ENCODE measurements around the gene KYNU. TPM values are rescaled to one million over a fixed set of nuclear protein-coding genes. Genes with fewer than 3 reads are reported as not detected.

The KYNU gene
- total and polyA plus RNA-seq, 3 experiments from 2014 or later, result 0.20 TPM; not detected in 2

GRCh38 chr2:142873831-142874287 lies 3.6 kb upstream of the KYNU start:
- Mint-ChIP-seq H3K27me3 (peaks cover 0 to 2% of the 10 kb centered on the region in 2 donors), H3K4me3 (no peak overlapping the region), H3K4me1 (no peaks in the 10 kb centered on the region), H3K36me3 (no peaks in the 10 kb centered on the region), H3K27ac (no peak overlapping the region), H3K9me3 (peaks cover 0 to 2% (median 0%) of the 10 kb centered on the region in 5 donors)
- H3K9me3 ChIP-seq (ENCODE audit: low read length), result no peaks in the 10 kb centered on the region
- no peaks in the 10 kb centered on the region for H3K4me1 ChIP-seq (ENCODE audit: insufficient read depth, low read length)
- no peaks in the 10 kb centered on the region for H3K27me3 ChIP-seq (ENCODE audit: insufficient read depth, low read length, poor library complexity, severe bottlenecking)
- DNase-seq, result no peak
- H3K4me3 ChIP-seq (ENCODE audit: low read length), result no peak overlapping the region
- H3K36me3 ChIP-seq (ENCODE audit: insufficient read depth, low read length), result no peaks in the 10 kb centered on the region
- no peak overlapping the region for H3K27ac ChIP-seq (ENCODE audit: low read depth, low read length)
- POLR2A ChIA-PET, result no interaction called here
- CTCF ChIA-PET, result no interaction called here

GRCh38 chr2:142874293-142874814 lies 3.1 kb upstream of the KYNU start:
- no peaks in the 10 kb centered on the region for H3K4me1 Mint-ChIP-seq
- DNase-seq, result no peak
- peaks cover 0 to 2% of the 10 kb centered on the region in 2 donors for H3K27me3 Mint-ChIP-seq
- no peak overlapping the region for H3K4me3 ChIP-seq (ENCODE audit: low read length)
- H3K27me3 ChIP-seq (ENCODE audit: insufficient read depth, low read length, poor library complexity, severe bottlenecking), result no peaks in the 10 kb centered on the region
- H3K4me1 ChIP-seq (ENCODE audit: insufficient read depth, low read length), result no peaks in the 10 kb centered on the region
- peaks cover 0 to 2% (median 0%) of the 10 kb centered on the region in 5 donors for H3K9me3 Mint-ChIP-seq
- POLR2A ChIA-PET, result no interaction called here
- H3K36me3 Mint-ChIP-seq, result no peaks in the 10 kb centered on the region
- H3K9me3 ChIP-seq (ENCODE audit: low read length), result no peaks in the 10 kb centered on the region
- peak overlapping the region; percentile 12 for H3K27ac ChIP-seq (ENCODE audit: low read depth, low read length)
- no peak overlapping the region for H3K4me3 Mint-ChIP-seq
- no peak overlapping the region for H3K27ac Mint-ChIP-seq
- CTCF ChIA-PET, result no interaction called here
- no peaks in the 10 kb centered on the region for H3K36me3 ChIP-seq (ENCODE audit: insufficient read depth, low read length)

DNA sequence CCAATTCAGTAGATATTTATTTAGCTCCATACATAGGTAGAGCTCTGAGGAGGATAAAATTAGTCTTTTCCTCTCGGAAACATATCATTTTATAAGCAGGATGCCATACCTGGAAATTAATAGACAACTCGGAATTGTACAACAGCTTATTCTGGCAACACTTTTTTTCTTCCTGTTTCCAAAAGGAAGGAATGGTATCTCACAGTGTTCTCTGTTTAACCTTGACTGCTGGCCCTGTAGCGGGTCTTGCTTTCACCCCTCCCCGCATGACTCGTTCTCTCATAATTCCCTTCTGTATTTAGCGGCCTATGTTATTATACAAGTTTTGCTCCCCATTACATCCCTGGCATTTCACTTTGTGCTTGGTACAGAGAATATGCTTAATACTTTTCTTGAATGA lies 2.5 kb upstream of the KYNU start:
- POLR2A ChIA-PET, result no interaction called here
- Mint-ChIP-seq H3K27ac (no peak overlapping the region), H3K36me3 (no peaks in the 10 kb centered on the region), H3K4me3 (no peak overlapping the region), H3K9me3 (no peaks in the 10 kb centered on the region), H3K27me3 (peaks cover 0 to 2% of the 10 kb centered on the region in 2 donors), H3K4me1 (no peaks in the 10 kb centered on the region)
- no peak for DNase-seq
- Histone ChIP-seq H3K36me3 (ENCODE audit: insufficient read depth, low read length) (no peaks in the 10 kb centered on the region), H3K27ac (ENCODE audit: low read depth, low read length) (no peak overlapping the region), H3K4me1 (ENCODE audit: insufficient read depth, low read length) (no peaks in the 10 kb centered on the region), H3K4me3 (ENCODE audit: low read length) (no peak overlapping the region), H3K27me3 (ENCODE audit: insufficient read depth, low read length, poor library complexity, severe bottlenecking) (no peaks in the 10 kb centered on the region), H3K9me3 (ENCODE audit: low read length) (no peaks in the 10 kb centered on the region)
- CTCF ChIA-PET, result no interaction called here

GRCh38 chr2:142875652-142876051 lies 1.8 kb upstream of the KYNU start:
- POLR2A ChIA-PET, result no interaction called here
- Histone ChIP-seq H3K4me3 (ENCODE audit: low read length) (no peak overlapping the region), H3K27me3 (ENCODE audit: insufficient read depth, low read length, poor library complexity, severe bottlenecking) (no peaks in the 10 kb centered on the region), H3K36me3 (ENCODE audit: insufficient read depth, low read length) (no peaks in the 10 kb centered on the region), H3K9me3 (ENCODE audit: low read length) (no peaks in the 10 kb centered on the region), H3K4me1 (ENCODE audit: insufficient read depth, low read length) (no peaks in the 10 kb centered on the region), H3K27ac (ENCODE audit: low read depth, low read length) (no peak overlapping the region)
- H3K36me3 Mint-ChIP-seq, result no peaks in the 10 kb centered on the region
- DNase-seq, result no peak
- no peak overlapping the region for H3K4me3 Mint-ChIP-seq
- no peaks in the 10 kb centered on the region for H3K4me1 Mint-ChIP-seq
- H3K27me3 Mint-ChIP-seq, result peaks cover 0 to 2% of the 10 kb centered on the region in 2 donors
- no peaks in the 10 kb centered on the region for H3K9me3 Mint-ChIP-seq
- H3K27ac Mint-ChIP-seq, result no peak overlapping the region
- CTCF ChIA-PET, result no interaction called here

DNA sequence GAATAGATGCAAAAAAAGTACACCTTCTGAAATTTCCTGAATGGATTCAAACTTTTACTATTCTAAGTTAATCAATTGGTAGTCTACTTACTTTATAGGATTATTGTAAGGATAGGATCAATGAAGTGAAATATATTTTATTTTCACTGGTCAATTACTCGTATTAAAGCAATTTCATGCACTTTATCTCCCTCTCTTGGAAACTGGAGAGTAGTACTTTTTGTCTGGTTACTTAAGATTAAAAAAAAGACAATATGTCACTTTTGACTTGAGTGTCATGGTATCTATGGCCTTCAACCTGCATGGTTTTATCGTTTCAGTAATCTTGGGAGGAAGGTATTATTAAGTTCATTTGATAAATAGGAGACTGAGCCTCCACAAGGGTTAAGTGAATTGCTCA lies 1.0 kb upstream of the KYNU start:
- H3K9me3 Mint-ChIP-seq, result no peaks in the 10 kb centered on the region
- Histone ChIP-seq H3K4me3 (ENCODE audit: low read length) (no peak overlapping the region), H3K36me3 (ENCODE audit: insufficient read depth, low read length) (no peaks in the 10 kb centered on the region), H3K27ac (ENCODE audit: low read depth, low read length) (no peak overlapping the region), H3K9me3 (ENCODE audit: low read length) (no peaks in the 10 kb centered on the region), H3K27me3 (ENCODE audit: insufficient read depth, low read length, poor library complexity, severe bottlenecking) (no peaks in the 10 kb centered on the region), H3K4me1 (ENCODE audit: insufficient read depth, low read length) (no peaks in the 10 kb centered on the region)
- H3K27me3 Mint-ChIP-seq, result peaks cover 0 to 2% of the 10 kb centered on the region in 2 donors
- no peaks in the 10 kb centered on the region for H3K36me3 Mint-ChIP-seq
- DNase-seq, result no peak
- no peak overlapping the region for H3K4me3 Mint-ChIP-seq
- CTCF ChIA-PET, result no interaction called here
- H3K4me1 Mint-ChIP-seq, result no peaks in the 10 kb centered on the region
- POLR2A ChIA-PET, result no interaction called here
- H3K27ac Mint-ChIP-seq, result no peak overlapping the region

DNA sequence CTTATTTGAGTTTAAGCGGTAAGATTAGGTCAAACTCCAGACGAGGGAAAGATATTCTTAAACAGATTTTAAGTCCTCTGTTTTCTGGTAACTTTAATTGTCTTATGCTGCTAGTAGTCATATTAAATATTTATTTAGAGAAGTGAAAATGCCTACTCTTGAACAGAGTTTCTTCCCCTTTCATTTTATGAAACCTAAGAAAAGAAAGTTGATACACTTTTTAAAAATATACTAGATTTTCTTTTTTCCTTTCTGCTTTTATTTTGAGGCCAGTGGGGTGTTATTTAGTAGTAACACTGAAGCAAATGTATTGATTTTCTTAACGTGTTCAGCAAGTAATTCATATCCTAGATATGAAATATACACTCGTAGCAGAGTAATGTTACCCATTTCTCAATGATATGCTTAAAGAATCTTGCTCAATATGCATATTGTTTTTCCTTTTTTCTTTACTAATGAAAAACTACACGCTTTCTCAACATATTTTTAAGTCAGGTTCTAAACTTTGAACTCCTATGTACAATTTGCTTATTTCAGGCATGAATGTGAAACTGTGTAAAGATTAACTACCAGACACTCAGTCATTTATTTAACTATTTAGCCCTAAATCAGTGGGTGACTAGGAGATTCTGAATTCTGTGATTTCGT lies 691 bp downstream of the KYNU start:
- no peaks in the 10 kb centered on the region for H3K4me1 ChIP-seq (ENCODE audit: insufficient read depth, low read length)

GRCh38 chr2:142879151-142879550 lies 1.7 kb downstream of the KYNU start:
- Histone ChIP-seq H3K9me3 (ENCODE audit: low read length) (no peaks in the 10 kb centered on the region), H3K4me3 (ENCODE audit: low read length) (no peak overlapping the region), H3K4me1 (ENCODE audit: insufficient read depth, low read length) (no peaks in the 10 kb centered on the region), H3K36me3 (ENCODE audit: insufficient read depth, low read length) (no peaks in the 10 kb centered on the region), H3K27me3 (ENCODE audit: insufficient read depth, low read length, poor library complexity, severe bottlenecking) (no peaks in the 10 kb centered on the region), H3K27ac (ENCODE audit: low read depth, low read length) (no peak overlapping the region)
- no peak overlapping the region for H3K27ac Mint-ChIP-seq
- no peak overlapping the region for H3K4me3 Mint-ChIP-seq
- no peaks in the 10 kb centered on the region for H3K36me3 Mint-ChIP-seq
- no peak for DNase-seq
- ChIA-PET CTCF (no interaction called here), POLR2A (no interaction called here)
- H3K27me3 Mint-ChIP-seq, result peaks cover 0 to 5% of the 10 kb centered on the region in 2 donors
- peaks cover 3 to 7% (median 3%) of the 10 kb centered on the region in 5 donors for H3K9me3 Mint-ChIP-seq
- H3K4me1 Mint-ChIP-seq, result no peaks in the 10 kb centered on the region

More for the DNA sequence above, 691 bp downstream of the KYNU start:
- Histone ChIP-seq H3K27me3 (ENCODE audit: insufficient read depth, low read length, poor library complexity, severe bottlenecking) (no peaks in the 10 kb centered on the region), H3K4me3 (ENCODE audit: low read length) (no peak overlapping the region), H3K36me3 (ENCODE audit: insufficient read depth, low read length) (no peaks in the 10 kb centered on the region), H3K9me3 (ENCODE audit: low read length) (no peaks in the 10 kb centered on the region), H3K27ac (ENCODE audit: low read depth, low read length) (no peak overlapping the region)
- Mint-ChIP-seq H3K27ac (no peak overlapping the region), H3K27me3 (peaks cover 0 to 2% of the 10 kb centered on the region in 2 donors), H3K4me1 (no peaks in the 10 kb centered on the region), H3K9me3 (no peaks in the 10 kb centered on the region), H3K4me3 (no peak overlapping the region), H3K36me3 (no peaks in the 10 kb centered on the region)
- CTCF ChIA-PET, result no interaction called here
- DNase-seq, result no peak
- POLR2A ChIA-PET, result no interaction called here

- Histone ChIP-seq H3K36me3 (ENCODE audit: insufficient read depth, low read length) (no peaks in the 10 kb centered on the region), H3K4me3 (ENCODE audit: low read length) (no peak overlapping the region), H3K27ac (ENCODE audit: low read depth, low read length) (no peak overlapping the region), H3K4me1 (ENCODE audit: insufficient read depth, low read length) (no peaks in the 10 kb centered on the region), H3K27me3 (ENCODE audit: insufficient read depth, low read length, poor library complexity, severe bottlenecking) (no peaks in the 10 kb centered on the region), H3K9me3 (ENCODE audit: low read length) (no peaks in the 10 kb centered on the region)
- POLR2A ChIA-PET, result no interaction called here
- no peak for DNase-seq
- Mint-ChIP-seq H3K4me1 (no peaks in the 10 kb centered on the region), H3K27me3 (peaks cover 0 to 6% of the 10 kb centered on the region in 2 donors), H3K9me3 (peaks cover 3 to 7% (median 3%) of the 10 kb centered on the region in 5 donors), H3K27ac (no peak overlapping the region), H3K36me3 (no peaks in the 10 kb centered on the region), H3K4me3 (no peak overlapping the region)
- CTCF ChIA-PET, result no interaction called here
Observed at GRCh38 chr2:142880279-142880678, 2.8 kb downstream of the KYNU start.
